ENCODE measurements around the gene SMPD4. TPM values are rescaled to one million over a fixed set of nuclear protein-coding genes. Genes with fewer than 3 reads are reported as not detected.
"Not testable (repeated sequence)": the region's sequence is repeated elsewhere in the genome, so short reads cannot be mapped to it uniquely, and the experiment has no call there.

The SMPD4 gene
- total RNA-seq, 1 experiment from 2014 or later: 97.8 TPM

DNA sequence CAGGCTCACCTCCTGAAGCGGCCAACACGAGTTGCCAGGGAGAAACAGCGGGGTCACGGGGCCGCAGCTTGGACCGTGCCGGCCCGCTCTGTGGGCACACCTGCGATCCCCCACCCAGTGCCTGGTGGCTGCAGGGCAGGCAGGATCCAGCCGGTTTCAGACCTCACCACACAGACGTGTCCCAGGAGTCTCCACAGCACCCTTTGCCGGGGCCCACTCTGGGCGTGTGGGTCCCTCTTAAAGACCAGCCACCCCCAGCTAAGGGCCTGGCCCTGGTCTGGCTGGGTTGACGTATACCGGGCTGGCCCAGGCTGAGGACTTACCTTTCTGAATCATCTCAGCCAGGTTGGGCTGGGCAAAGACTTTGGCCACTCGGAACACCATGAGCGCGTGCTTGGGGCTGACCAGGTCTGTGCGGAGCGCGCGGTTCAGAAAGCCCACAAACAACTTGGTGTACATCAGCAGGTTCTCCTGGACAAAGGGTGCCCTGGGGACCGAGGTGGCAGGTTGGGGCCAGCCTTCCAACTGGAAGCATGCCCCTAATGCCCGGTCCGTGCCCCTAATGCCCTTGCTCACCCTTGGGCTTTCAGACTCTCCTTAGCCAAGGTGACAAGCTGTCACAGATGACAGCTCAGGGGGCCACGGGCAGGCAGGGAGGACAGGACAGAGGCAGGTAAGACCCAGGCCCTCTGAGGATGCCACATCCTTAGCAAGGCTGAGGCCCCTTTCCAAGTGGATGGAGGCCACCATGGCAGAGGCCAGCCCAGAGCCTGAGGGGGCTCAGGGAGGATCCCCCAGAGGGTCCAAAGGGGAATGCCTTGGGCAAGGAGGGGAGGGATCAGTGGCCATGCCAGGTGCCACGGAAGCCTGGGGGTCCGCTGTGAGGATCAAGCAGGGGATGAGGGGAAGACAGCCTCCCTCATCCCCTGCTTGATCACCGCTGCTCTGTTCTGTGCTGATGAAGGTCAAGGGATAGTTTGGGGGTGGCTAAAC lies 26.3 kb downstream of the SMPD4 start:
- H3K27ac Mint-ChIP-seq (ENCODE audit: unreplicated experiment): peak overlapping the region; percentile 52
- intact Hi-C loops (cut with micrococcal nuclease; ENCODE audit: unreplicated experiment): no loop called here
- no peaks in the 10 kb centered on the region for H3K4me1 Mint-ChIP-seq (ENCODE audit: low read depth, unreplicated experiment)
- H3K9me3 Mint-ChIP-seq (ENCODE audit: low read depth, unreplicated experiment): no peaks in the 10 kb centered on the region
- H3K36me3 Mint-ChIP-seq (ENCODE audit: insufficient read depth, unreplicated experiment): peaks cover 23% of the 10 kb centered on the region
- no TSS peak for BruUV-seq (replicated peaks)
- no peak overlapping the region for H3K4me3 Mint-ChIP-seq (ENCODE audit: low read depth, unreplicated experiment)
- TF ChIP-seq, protein P1, sequence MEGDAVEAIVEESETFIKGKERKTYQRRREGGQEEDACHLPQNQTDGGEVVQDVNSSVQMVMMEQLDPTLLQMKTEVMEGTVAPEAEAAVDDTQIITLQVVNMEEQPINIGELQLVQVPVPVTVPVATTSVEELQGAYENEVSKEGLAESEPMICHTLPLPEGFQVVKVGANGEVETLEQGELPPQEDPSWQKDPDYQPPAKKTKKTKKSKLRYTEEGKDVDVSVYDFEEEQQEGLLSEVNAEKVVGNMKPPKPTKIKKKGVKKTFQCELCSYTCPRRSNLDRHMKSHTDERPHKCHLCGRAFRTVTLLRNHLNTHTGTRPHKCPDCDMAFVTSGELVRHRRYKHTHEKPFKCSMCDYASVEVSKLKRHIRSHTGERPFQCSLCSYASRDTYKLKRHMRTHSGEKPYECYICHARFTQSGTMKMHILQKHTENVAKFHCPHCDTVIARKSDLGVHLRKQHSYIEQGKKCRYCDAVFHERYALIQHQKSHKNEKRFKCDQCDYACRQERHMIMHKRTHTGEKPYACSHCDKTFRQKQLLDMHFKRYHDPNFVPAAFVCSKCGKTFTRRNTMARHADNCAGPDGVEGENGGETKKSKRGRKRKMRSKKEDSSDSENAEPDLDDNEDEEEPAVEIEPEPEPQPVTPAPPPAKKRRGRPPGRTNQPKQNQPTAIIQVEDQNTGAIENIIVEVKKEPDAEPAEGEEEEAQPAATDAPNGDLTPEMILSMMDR (IDR thresholded peaks at IDR 0.05; ENCODE audit: unreplicated experiment): no peak
- no peak for DNase-seq
- CTCF ChIA-PET: interaction anchor here (0.9 to 1.2 kb wide), 2 partner anchors 133 to 178 kb away, joined by 3 read pairs; no protein-coding TSS in a partner anchor
- H3K27me3 Mint-ChIP-seq (ENCODE audit: unreplicated experiment): no peaks in the 10 kb centered on the region

DNA sequence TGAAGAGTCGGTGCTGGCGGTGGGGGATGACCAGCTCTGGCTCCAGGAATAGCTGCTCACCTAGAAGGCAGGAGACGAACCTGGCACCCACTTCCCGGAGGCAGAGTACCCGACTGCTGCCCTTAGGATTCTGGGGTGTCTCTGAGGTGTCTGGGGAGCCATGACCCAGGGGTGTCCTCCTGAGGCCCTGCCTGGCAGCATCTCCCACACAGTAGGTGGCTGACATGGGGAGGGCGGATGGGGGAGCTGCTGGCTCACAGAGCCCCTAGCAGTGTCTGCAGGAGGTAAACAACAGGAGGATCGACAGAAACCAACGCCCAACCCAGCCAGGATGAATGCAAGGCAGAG lies 27.0 kb downstream of the SMPD4 start:
- H3K9me3 Mint-ChIP-seq (ENCODE audit: low read depth, unreplicated experiment); intact Hi-C loops (cut with micrococcal nuclease; ENCODE audit: unreplicated experiment); H3K27ac Mint-ChIP-seq (ENCODE audit: unreplicated experiment); H3K4me1 Mint-ChIP-seq (ENCODE audit: low read depth, unreplicated experiment); H3K27me3 Mint-ChIP-seq (ENCODE audit: unreplicated experiment); H3K4me3 Mint-ChIP-seq (ENCODE audit: low read depth, unreplicated experiment); CTCF ChIA-PET; BruUV-seq (replicated peaks); DNase-seq: not testable (repeated sequence)
- peaks cover 18% of the 10 kb centered on the region for H3K36me3 Mint-ChIP-seq (ENCODE audit: insufficient read depth, unreplicated experiment)

DNA sequence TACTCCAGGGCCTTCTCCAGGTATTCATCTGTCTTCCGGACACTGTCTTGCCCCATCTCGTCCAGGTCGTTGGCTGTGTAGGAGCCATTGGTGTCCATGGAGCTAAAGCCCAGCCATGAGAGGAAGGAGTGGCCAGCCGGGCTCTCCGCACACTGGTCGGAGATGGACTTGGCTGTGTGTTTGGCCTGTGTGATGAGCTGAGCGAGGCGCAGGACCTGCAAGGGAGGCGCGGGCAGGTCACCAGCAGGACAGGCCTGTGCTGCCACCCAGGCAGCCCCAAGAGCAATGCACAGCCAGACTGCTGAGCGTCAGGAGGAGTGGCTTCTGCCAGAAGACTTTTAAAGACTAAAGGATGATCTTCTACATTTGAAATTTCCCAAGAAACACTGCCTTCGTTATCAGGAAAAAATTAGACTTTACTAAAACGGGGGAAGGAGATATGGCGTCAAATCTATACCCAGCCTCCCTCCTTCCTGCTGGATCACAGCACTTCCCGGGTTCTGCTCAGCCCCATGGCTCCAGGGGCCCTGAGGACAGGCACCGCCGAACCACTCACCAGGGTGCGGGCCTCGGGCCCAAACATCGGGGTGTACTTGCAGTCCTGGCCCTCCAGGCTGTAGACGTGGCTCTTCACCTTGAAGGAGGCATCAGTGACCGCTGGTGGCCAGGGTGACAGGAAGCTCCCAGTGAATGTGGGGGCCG lies 27.5 kb downstream of the SMPD4 start:
- CTCF ChIA-PET; H3K27me3 Mint-ChIP-seq (ENCODE audit: unreplicated experiment); H3K27ac Mint-ChIP-seq (ENCODE audit: unreplicated experiment); H3K4me1 Mint-ChIP-seq (ENCODE audit: low read depth, unreplicated experiment); H3K9me3 Mint-ChIP-seq (ENCODE audit: low read depth, unreplicated experiment); BruUV-seq (replicated peaks); H3K4me3 Mint-ChIP-seq (ENCODE audit: low read depth, unreplicated experiment); intact Hi-C loops (cut with micrococcal nuclease; ENCODE audit: unreplicated experiment); DNase-seq: not testable (repeated sequence)
- H3K36me3 Mint-ChIP-seq (ENCODE audit: insufficient read depth, unreplicated experiment): peaks cover 18% of the 10 kb centered on the region

- H3K4me1 Mint-ChIP-seq (ENCODE audit: low read depth, unreplicated experiment): no peaks in the 10 kb centered on the region
- TF ChIP-seq, protein P1 (IDR thresholded peaks at IDR 0.05; ENCODE audit: unreplicated experiment): no peak
- H3K27ac Mint-ChIP-seq (ENCODE audit: unreplicated experiment): no peak overlapping the region
- no peaks in the 10 kb centered on the region for H3K9me3 Mint-ChIP-seq (ENCODE audit: low read depth, unreplicated experiment)
- peaks cover 18% of the 10 kb centered on the region for H3K36me3 Mint-ChIP-seq (ENCODE audit: insufficient read depth, unreplicated experiment)
- CTCF ChIA-PET: no interaction called here
- H3K4me3 Mint-ChIP-seq (ENCODE audit: low read depth, unreplicated experiment): no peak overlapping the region
- intact Hi-C loops (cut with micrococcal nuclease; ENCODE audit: unreplicated experiment): no loop called here
- no TSS peak for BruUV-seq (replicated peaks)
- H3K27me3 Mint-ChIP-seq (ENCODE audit: unreplicated experiment): no peaks in the 10 kb centered on the region
- no peak for DNase-seq
These were observed 28.4 kb downstream of the SMPD4 start for GRCh38 chr2:130152816-130153595.

GRCh38 chr2:130152136-130152815 lies 29.1 kb downstream of the SMPD4 start:
- H3K4me1 Mint-ChIP-seq (ENCODE audit: low read depth, unreplicated experiment); intact Hi-C loops (cut with micrococcal nuclease; ENCODE audit: unreplicated experiment); H3K27ac Mint-ChIP-seq (ENCODE audit: unreplicated experiment); BruUV-seq (replicated peaks); H3K27me3 Mint-ChIP-seq (ENCODE audit: unreplicated experiment); DNase-seq; H3K4me3 Mint-ChIP-seq (ENCODE audit: low read depth, unreplicated experiment); CTCF ChIA-PET; H3K9me3 Mint-ChIP-seq (ENCODE audit: low read depth, unreplicated experiment): not testable (repeated sequence)
- peaks cover 18% of the 10 kb centered on the region for H3K36me3 Mint-ChIP-seq (ENCODE audit: insufficient read depth, unreplicated experiment)

- intact Hi-C loops (cut with micrococcal nuclease; ENCODE audit: unreplicated experiment); H3K27me3 Mint-ChIP-seq (ENCODE audit: unreplicated experiment); BruUV-seq (replicated peaks); H3K27ac Mint-ChIP-seq (ENCODE audit: unreplicated experiment); CTCF ChIA-PET; DNase-seq; H3K4me3 Mint-ChIP-seq (ENCODE audit: low read depth, unreplicated experiment); H3K9me3 Mint-ChIP-seq (ENCODE audit: low read depth, unreplicated experiment); H3K4me1 Mint-ChIP-seq (ENCODE audit: low read depth, unreplicated experiment): not testable (repeated sequence)
- peaks cover 18% of the 10 kb centered on the region for H3K36me3 Mint-ChIP-seq (ENCODE audit: insufficient read depth, unreplicated experiment)
These were observed 30.3 kb downstream of the SMPD4 start for GRCh38 chr2:130151145-130151512.

Measured in Calu3 (cell line).